GM10248 (cell line): Measurements from ENCODE around the gene GBE1.

Experiments
- CTCF ChIA-PET: fragments of 300-600 bp; sonication (Branson Sonifier 250); formaldehyde crosslinking; extraction: SDS; loops from one replicate; lab custom pipeline; 2021; ENCODE audit warnings: antibody characterized with exemption; lab: Yijun Ruan, JAX
- POLR2A ChIA-PET: fragments of 350-650 bp; sonication (Branson Sonifier 250); formaldehyde crosslinking; extraction: SDS; loops from one replicate; lab custom pipeline; 2020; ENCODE audit warnings: antibody characterized with exemption; lab: Yijun Ruan, JAX
- DNase-seq: peaks from one replicate; pipeline ENCODE4 v3.0.0; 2012; ENCODE audit errors: extremely low spot score
- CTCF ChIP-seq: IDR thresholded peaks from 2 replicates; pipeline ENCODE4 v1.5.1; 2012; ENCODE audit warnings: mild to moderate bottlenecking, low read depth; ENCODE audit errors: extremely low read depth, missing control alignments, control extremely low read depth

GBE1 gene

GRCh38 chr3:81760924-81761903, at the start of gene GBE1:
TSS of gene GBE1 (minus strand) at chr3:81761645. CDS start at chr3:81761517, 128 bp downstream.
- POLR2A ChIA-PET, result interaction anchor here (0.9 to 1.0 kb wide), 3 partner anchors 14 to 44 kb away, joined by 3 to 4 read pairs (median 3); no protein-coding TSS in a partner anchor
- peak; percentile 90 for DNase-seq
- CTCF ChIA-PET, result interaction anchor here (0.6 to 2.2 kb wide), 9 partner anchors 9 to 180 kb away, joined by 3 to 7 read pairs (median 4); no protein-coding TSS in a partner anchor
- peak; percentile 28 for TF ChIP-seq CTCF

- no peak for DNase-seq
- ChIA-PET CTCF (interaction anchor here (1.5 kb wide), 1 partner anchor 9 kb away, joined by 3 read pairs; no protein-coding TSS in a partner anchor), POLR2A (no interaction called here)
- no peak for TF ChIP-seq CTCF
Measured at GRCh38 chr3:81808900-81809299, 47.5 kb upstream of the GBE1 start.

- TF ChIP-seq CTCF, result no peak
- POLR2A ChIA-PET, result no interaction called here
- CTCF ChIA-PET, result interaction anchor here (1.4 kb wide), 1 partner anchor 12 kb away, joined by 3 read pairs; no protein-coding TSS in a partner anchor
- no peak for DNase-seq
Measured at GRCh38 chr3:81799403-81799802, 38.0 kb upstream of the GBE1 start.

GRCh38 chr3:81793410-81793809, 32.0 kb upstream of the GBE1 start:
- ChIA-PET CTCF (no interaction called here), POLR2A (no interaction called here)
- no peak for TF ChIP-seq CTCF
- DNase-seq, result no peak

- no peak for TF ChIP-seq CTCF
Measured at GRCh38 chr3:81790117-81790516, 28.7 kb upstream of the GBE1 start.

GRCh38 chr3:81789691-81790090, 28.2 kb upstream of the GBE1 start:
- POLR2A ChIA-PET, result no interaction called here
- no peak for TF ChIP-seq CTCF
- CTCF ChIA-PET, result interaction anchor here (1.0 to 1.5 kb wide), 2 partner anchors 15 to 26 kb away, joined by 3 read pairs; no protein-coding TSS in a partner anchor
- DNase-seq, result no peak

More at GRCh38 chr3:81790117-81790516, 28.7 kb upstream of the GBE1 start:
- ChIA-PET CTCF (no interaction called here), POLR2A (no interaction called here)
- DNase-seq, result no peak
